Measurements from ENCODE around the gene FBLN7. TPM values are rescaled to one million over a fixed set of nuclear protein-coding genes. Genes with fewer than 3 reads are reported as not detected.
A peak's percentile ranks its signal among the peaks of the same experiment; 100 is the strongest.

The FBLN7 gene
- total RNA-seq, 1 experiment from 2014 or later = 4.1 TPM

DNA sequence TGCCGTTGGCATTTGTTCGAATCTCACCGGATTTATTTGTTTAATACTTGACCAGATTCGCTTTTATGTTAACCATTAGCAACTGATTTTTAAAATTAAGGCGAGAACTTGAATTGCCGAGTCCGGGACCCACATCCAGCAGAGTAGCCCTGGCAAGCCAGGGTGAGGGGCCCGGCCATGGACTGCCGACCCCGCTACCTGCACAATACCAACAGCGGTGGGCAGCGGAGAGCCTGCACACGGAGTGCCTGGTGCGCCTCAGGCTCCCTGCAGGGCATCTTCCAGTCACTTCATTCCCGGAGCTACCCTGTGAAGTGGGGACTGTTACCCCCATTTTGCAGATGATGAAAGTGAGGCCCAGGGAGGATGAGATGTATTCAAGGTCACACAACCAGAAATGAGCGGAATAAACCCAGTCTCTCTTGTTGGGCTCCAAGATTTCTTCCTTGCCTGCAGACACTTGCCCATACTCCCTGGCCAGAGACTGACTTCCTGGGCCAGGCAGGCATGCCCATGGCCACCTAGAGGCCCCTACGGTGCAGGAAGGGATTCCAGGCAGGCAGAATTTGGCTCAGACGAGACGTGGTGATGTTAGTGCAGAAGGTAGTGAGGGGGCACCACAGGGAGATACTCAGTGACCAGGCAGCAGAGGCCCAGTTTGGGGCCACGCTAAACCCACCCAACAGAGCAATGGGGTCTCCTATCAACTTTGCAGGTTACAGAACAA, 2.9 kb downstream of the FBLN7 start:
- ChIA-PET CTCF (no interaction called here), POLR2A (ENCODE audit: low non-redundant PET) (no interaction called here)
- BruUV-seq (replicated peaks) = no TSS peak
- Histone ChIP-seq H3K36me3 (ENCODE audit: insufficient read depth, low read length, poor library complexity, severe bottlenecking) (no peaks in the 10 kb centered on the region), H3K27ac (ENCODE audit: low read depth, low read length, poor library complexity, severe bottlenecking) (no peak overlapping the region), H3K4me1 (ENCODE audit: insufficient read depth, low read length, poor library complexity, severe bottlenecking) (peaks cover 6% of the 10 kb centered on the region), H3K27me3 (replicated peaks; ENCODE audit: insufficient read depth, low read depth, low read length, poor library complexity) (no peaks in the 10 kb centered on the region), H3K9me3 (ENCODE audit: low read depth, low read length, poor library complexity, severe bottlenecking) (no peaks in the 10 kb centered on the region), H3K4me3 (ENCODE audit: low read depth, low read length, poor library complexity, severe bottlenecking) (no peak overlapping the region)
- intact Hi-C loops (cut with micrococcal nuclease; ENCODE audit: unreplicated experiment) = no loop called here
- TF ChIP-seq EZH2 (IDR thresholded peaks at IDR 0.05; ENCODE audit: borderline replicate concordance, low read depth, low read length, poor library complexity, severe bottlenecking) = no peak
- TF ChIP-seq, protein P1, sequence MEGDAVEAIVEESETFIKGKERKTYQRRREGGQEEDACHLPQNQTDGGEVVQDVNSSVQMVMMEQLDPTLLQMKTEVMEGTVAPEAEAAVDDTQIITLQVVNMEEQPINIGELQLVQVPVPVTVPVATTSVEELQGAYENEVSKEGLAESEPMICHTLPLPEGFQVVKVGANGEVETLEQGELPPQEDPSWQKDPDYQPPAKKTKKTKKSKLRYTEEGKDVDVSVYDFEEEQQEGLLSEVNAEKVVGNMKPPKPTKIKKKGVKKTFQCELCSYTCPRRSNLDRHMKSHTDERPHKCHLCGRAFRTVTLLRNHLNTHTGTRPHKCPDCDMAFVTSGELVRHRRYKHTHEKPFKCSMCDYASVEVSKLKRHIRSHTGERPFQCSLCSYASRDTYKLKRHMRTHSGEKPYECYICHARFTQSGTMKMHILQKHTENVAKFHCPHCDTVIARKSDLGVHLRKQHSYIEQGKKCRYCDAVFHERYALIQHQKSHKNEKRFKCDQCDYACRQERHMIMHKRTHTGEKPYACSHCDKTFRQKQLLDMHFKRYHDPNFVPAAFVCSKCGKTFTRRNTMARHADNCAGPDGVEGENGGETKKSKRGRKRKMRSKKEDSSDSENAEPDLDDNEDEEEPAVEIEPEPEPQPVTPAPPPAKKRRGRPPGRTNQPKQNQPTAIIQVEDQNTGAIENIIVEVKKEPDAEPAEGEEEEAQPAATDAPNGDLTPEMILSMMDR (conservative IDR thresholded peaks at IDR 0.05; ENCODE audit: low read depth, low read length) = no peak
- DNase-seq (ENCODE audit: low spot score) = no peak

DNA sequence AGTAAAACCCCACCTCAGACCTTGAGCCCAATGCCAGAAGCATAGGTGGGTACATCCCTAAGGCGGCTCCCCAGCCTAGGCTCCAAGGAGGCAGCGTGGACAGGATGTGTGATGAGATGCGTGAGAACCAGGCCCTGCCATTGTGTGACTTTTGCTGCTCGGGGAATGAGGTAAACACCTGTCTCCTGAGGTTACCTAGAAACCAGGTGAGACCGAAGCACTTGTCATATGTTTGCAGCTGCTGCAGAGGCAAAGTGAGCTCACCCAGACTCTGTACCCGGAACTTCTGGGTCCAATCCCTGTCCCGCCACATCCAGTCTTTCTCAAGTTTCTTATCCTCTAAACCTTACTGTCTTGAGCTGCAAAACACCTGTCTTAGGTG, 3.4 kb downstream of the FBLN7 start:
- Histone ChIP-seq H3K4me3 (ENCODE audit: low read depth, low read length, poor library complexity, severe bottlenecking) (no peak overlapping the region), H3K36me3 (ENCODE audit: insufficient read depth, low read length, poor library complexity, severe bottlenecking) (no peaks in the 10 kb centered on the region), H3K9me3 (ENCODE audit: low read depth, low read length, poor library complexity, severe bottlenecking) (no peaks in the 10 kb centered on the region), H3K4me1 (ENCODE audit: insufficient read depth, low read length, poor library complexity, severe bottlenecking) (peaks cover 6% of the 10 kb centered on the region), H3K27me3 (replicated peaks; ENCODE audit: insufficient read depth, low read depth, low read length, poor library complexity) (no peaks in the 10 kb centered on the region), H3K27ac (ENCODE audit: low read depth, low read length, poor library complexity, severe bottlenecking) (no peak overlapping the region)
- no peak for DNase-seq (ENCODE audit: low spot score)
- ChIA-PET CTCF (no interaction called here), POLR2A (ENCODE audit: low non-redundant PET) (no interaction called here)
- intact Hi-C loops (cut with micrococcal nuclease; ENCODE audit: unreplicated experiment) = no loop called here
- TF ChIP-seq, protein P1 (conservative IDR thresholded peaks at IDR 0.05; ENCODE audit: low read depth, low read length) = no peak
- TF ChIP-seq EZH2 (IDR thresholded peaks at IDR 0.05; ENCODE audit: borderline replicate concordance, low read depth, low read length, poor library complexity, severe bottlenecking) = no peak
- TSS peak; percentile 10 for BruUV-seq (replicated peaks)

DNA sequence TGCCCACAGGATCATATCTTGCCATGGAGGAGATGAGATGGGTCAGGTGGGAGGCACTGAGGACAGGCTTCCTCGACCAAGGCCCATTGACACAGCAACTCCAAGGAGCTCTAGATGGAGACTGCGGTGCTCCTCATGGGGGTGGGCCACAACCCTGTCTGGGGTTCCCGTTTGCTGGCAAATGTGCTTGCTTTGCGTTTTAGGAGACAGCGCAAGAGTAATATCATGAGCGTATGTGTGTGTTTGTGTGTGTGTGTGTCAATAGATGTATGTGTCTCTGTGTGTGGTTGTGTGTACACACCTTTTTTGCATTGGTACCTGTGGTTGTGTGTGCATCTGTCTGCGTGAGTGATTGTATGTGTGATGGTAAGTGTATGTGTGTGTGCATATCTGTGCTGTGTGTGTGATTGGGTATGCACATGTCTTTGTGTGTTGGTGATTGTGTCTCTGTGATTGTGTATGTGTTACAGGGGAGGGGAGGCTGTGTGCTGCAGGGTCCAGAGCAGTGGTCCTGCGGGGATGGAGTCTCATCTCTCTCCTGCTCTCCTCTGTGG, 4.4 kb downstream of the FBLN7 start:
- Histone ChIP-seq H3K36me3 (ENCODE audit: insufficient read depth, low read length, poor library complexity, severe bottlenecking) (no peaks in the 10 kb centered on the region), H3K4me1 (ENCODE audit: insufficient read depth, low read length, poor library complexity, severe bottlenecking) (peaks cover 6% of the 10 kb centered on the region), H3K27me3 (replicated peaks; ENCODE audit: insufficient read depth, low read depth, low read length, poor library complexity) (no peaks in the 10 kb centered on the region), H3K27ac (ENCODE audit: low read depth, low read length, poor library complexity, severe bottlenecking) (no peak overlapping the region), H3K9me3 (ENCODE audit: low read depth, low read length, poor library complexity, severe bottlenecking) (no peaks in the 10 kb centered on the region), H3K4me3 (ENCODE audit: low read depth, low read length, poor library complexity, severe bottlenecking) (no peak overlapping the region)
- BruUV-seq (replicated peaks) = no TSS peak
- DNase-seq (ENCODE audit: low spot score) = no peak
- ChIA-PET POLR2A (ENCODE audit: low non-redundant PET) (no interaction called here), CTCF (no interaction called here)
- TF ChIP-seq EZH2 (IDR thresholded peaks at IDR 0.05; ENCODE audit: borderline replicate concordance, low read depth, low read length, poor library complexity, severe bottlenecking) = no peak
- intact Hi-C loops (cut with micrococcal nuclease; ENCODE audit: unreplicated experiment) = no loop called here

DNA sequence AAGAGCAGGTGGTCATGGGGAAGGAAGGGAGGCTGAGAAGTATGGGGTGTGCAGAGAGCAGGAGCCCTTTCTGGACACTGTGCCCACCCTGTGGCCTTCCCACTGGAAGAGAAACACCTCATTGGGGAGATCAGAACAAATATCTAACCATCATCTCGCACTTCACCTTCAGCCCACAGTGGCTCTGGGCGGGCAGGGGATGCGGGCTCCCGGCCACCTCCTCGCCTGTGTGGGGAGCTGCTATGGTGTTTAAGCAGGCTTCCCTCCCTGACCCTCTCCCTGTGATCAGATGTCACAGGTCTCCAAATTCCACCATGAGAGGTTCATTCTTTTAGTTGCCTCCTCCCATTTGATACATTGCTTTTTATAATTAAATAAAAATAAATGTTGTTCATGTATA, 5.0 kb downstream of the FBLN7 start:
- ChIA-PET POLR2A (ENCODE audit: low non-redundant PET) (no interaction called here), CTCF (no interaction called here)
- Histone ChIP-seq H3K27me3 (replicated peaks; ENCODE audit: insufficient read depth, low read depth, low read length, poor library complexity) (no peaks in the 10 kb centered on the region), H3K27ac (ENCODE audit: low read depth, low read length, poor library complexity, severe bottlenecking) (no peak overlapping the region), H3K4me1 (ENCODE audit: insufficient read depth, low read length, poor library complexity, severe bottlenecking) (peaks cover under 1% of the 10 kb centered on the region), H3K4me3 (ENCODE audit: low read depth, low read length, poor library complexity, severe bottlenecking) (no peak overlapping the region), H3K36me3 (ENCODE audit: insufficient read depth, low read length, poor library complexity, severe bottlenecking) (no peaks in the 10 kb centered on the region), H3K9me3 (ENCODE audit: low read depth, low read length, poor library complexity, severe bottlenecking) (no peaks in the 10 kb centered on the region)
- no peak for TF ChIP-seq EZH2 (IDR thresholded peaks at IDR 0.05; ENCODE audit: borderline replicate concordance, low read depth, low read length, poor library complexity, severe bottlenecking)
- TF ChIP-seq, protein P1 (conservative IDR thresholded peaks at IDR 0.05; ENCODE audit: low read depth, low read length) = no peak
- no TSS peak for BruUV-seq (replicated peaks)
- intact Hi-C loops (cut with micrococcal nuclease; ENCODE audit: unreplicated experiment) = no loop called here
- DNase-seq (ENCODE audit: low spot score) = no peak
